Central memory CD8-positive, alpha-beta T cell (primary cell): ENCODE measurements around the gene ABCF1.

ENCODE experiments used
- ATAC-seq: fragments of 150-1000 bp; cut with Tn5 transposase; replicated peaks from 2 replicates; pipeline ENCODE4 v1.10.0; 2022; ENCODE audit warnings: mild to moderate bottlenecking, moderate FRiP score, moderate number of reproducible peaks; ENCODE audit not compliant: poor library complexity, severe bottlenecking; ENCODE audit errors: extremely low read depth
- DNase-seq, 2 donors: peaks; one replicate each; pipeline ENCODE4 v3.0.0; 2021; ENCODE audit warnings: low spot score in 2 of 2
- H3K27ac Mint-ChIP-seq: one replicate; pipeline ENCODE4 v1.8.0; 2022; ENCODE audit warnings: low read depth, mild to moderate bottlenecking, moderate library complexity, mixed read lengths
- H3K27me3 Mint-ChIP-seq: one replicate; pipeline ENCODE4 v1.8.0; 2022; ENCODE audit warnings: mixed read lengths
- H3K36me3 Mint-ChIP-seq: one replicate; pipeline ENCODE4 v1.8.0; 2022; ENCODE audit warnings: mild to moderate bottlenecking, moderate library complexity, mixed read lengths; ENCODE audit not compliant: insufficient read depth
- H3K4me1 Mint-ChIP-seq: one replicate; pipeline ENCODE4 v1.8.0; 2022; ENCODE audit warnings: mixed read lengths
- H3K4me3 Mint-ChIP-seq: one replicate; pipeline ENCODE4 v1.8.0; 2022; ENCODE audit warnings: mild to moderate bottlenecking, moderate library complexity, mixed read lengths
- H3K9me3 Mint-ChIP-seq: one replicate; pipeline ENCODE4 v1.8.0; 2022; ENCODE audit warnings: mixed read lengths

The ABCF1 gene

DNA sequence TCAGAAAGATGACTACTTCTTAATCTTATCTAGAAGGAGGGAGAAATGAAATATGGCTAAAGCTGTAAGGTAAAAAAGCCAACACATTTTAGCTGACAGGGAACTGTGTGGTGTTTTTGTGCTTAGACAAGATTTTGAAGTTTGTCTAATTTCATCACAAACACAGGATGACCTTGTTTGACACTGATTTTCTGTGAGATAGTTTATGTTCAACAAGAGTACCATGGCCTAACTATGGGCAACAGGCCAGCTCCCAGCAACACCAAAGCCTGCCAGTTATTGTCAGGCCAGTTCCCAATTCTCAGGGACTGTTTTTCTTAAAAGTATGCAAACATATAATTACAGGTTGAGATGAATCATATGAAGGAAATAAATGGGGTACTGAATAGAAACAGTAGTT lies 5.5 kb upstream of the ABCF1 start:
- Mint-ChIP-seq H3K36me3 (peaks cover 7% of the 10 kb centered on the region), H3K27me3 (no peaks in the 10 kb centered on the region), H3K9me3 (no peaks in the 10 kb centered on the region), H3K4me3 (no peak overlapping the region), H3K27ac (no peak overlapping the region), H3K4me1 (peaks cover 23% of the 10 kb centered on the region)
- no peak for DNase-seq
- ATAC-seq, result no peak

GRCh38 chr6:30568245-30568644 lies 3.0 kb upstream of the ABCF1 start:
- H3K27me3 Mint-ChIP-seq, result no peaks in the 10 kb centered on the region
- H3K36me3 Mint-ChIP-seq, result peaks cover 12% of the 10 kb centered on the region
- DNase-seq (peak in 1 of 2 donors; percentile 62), ATAC-seq (peak; percentile 66)
- no peaks in the 10 kb centered on the region for H3K9me3 Mint-ChIP-seq
- H3K4me1 Mint-ChIP-seq, result peaks cover 46% of the 10 kb centered on the region
- no peak overlapping the region for H3K4me3 Mint-ChIP-seq
- peak overlapping the region; percentile 20 for H3K27ac Mint-ChIP-seq

DNA sequence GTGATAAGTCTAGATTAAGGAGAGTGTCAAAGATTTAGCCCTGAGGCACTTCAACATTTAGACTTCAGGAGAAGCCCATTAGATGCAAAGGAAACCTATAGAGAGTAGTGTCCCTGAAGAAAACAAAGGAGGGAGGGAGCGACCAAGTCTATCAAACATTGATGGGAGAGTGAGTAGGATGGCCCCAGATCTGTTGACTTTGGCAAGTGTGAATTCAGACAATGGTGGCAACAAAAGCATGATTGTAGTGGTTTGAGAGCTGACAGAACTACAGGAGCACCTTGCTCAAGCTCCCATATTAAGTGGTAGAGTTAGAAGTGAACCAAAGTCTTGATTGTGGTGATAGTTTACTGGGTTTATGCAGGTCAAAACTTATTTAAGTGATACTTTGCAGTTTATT lies 979 bp upstream of the ABCF1 start:
- H3K36me3 Mint-ChIP-seq, result peaks cover 17% of the 10 kb centered on the region
- H3K9me3 Mint-ChIP-seq, result no peaks in the 10 kb centered on the region
- ATAC-seq, result no peak
- no peak for DNase-seq
- H3K27me3 Mint-ChIP-seq, result no peaks in the 10 kb centered on the region
- H3K4me1 Mint-ChIP-seq, result peaks cover 60% of the 10 kb centered on the region
- H3K4me3 Mint-ChIP-seq, result peak overlapping the region; percentile 98
- H3K27ac Mint-ChIP-seq, result peak overlapping the region; percentile 100

DNA sequence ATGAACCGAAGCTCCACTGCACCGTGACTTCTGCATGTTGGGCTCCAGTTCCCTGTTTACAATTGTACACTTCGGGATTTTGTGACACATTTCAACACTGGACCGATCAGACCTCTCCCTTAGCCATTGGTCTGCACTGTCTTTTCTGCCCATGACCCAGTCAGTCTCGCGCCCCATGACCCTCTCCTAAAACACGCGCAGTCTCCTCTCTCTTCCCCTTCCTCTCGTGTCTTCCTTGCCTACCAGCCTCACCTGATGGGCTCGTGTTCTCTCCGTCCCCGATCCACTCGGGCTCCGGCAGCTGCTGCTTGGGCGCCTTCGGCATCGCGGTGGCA lies 535 bp upstream of the ABCF1 start:
- Mint-ChIP-seq H3K9me3 (no peaks in the 10 kb centered on the region), H3K27ac (peak overlapping the region; percentile 100), H3K4me1 (peaks cover 60% of the 10 kb centered on the region), H3K27me3 (no peaks in the 10 kb centered on the region), H3K36me3 (peaks cover 20% of the 10 kb centered on the region), H3K4me3 (peak overlapping the region; percentile 98)
- ATAC-seq, result peak; percentile 10
- no peak for DNase-seq

- H3K36me3 Mint-ChIP-seq, result peaks cover 25% of the 10 kb centered on the region
- H3K9me3 Mint-ChIP-seq, result no peaks in the 10 kb centered on the region
Observed at GRCh38 chr6:30571762-30572082, 480 bp downstream of the ABCF1 start.

DNA sequence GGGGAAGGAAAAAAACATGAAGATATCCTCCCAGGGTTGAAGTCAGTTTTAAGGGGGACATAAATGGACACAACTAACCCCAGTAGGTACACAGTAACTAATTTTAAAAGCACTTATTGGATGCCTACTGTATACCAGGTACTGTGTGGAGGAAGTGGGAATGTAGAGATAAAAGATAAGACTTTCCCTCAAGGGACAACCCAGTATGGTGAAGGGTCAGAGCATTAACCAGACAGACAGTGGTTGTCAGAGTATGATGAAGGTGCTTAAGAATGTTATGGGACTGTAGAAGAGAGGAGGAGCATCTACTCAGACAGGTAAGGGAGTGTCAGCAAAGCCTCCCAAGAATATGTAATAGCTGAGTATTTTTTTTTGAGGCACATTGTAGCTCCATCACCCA lies 906 bp downstream of the ABCF1 start:
- no peak for ATAC-seq
- H3K4me1 Mint-ChIP-seq, result peaks cover 69% of the 10 kb centered on the region
- H3K27ac Mint-ChIP-seq, result peak overlapping the region; percentile 100
- peaks cover 29% of the 10 kb centered on the region for H3K36me3 Mint-ChIP-seq
- DNase-seq, result no peak
- no peaks in the 10 kb centered on the region for H3K9me3 Mint-ChIP-seq
- H3K4me3 Mint-ChIP-seq, result peak overlapping the region; percentile 98
- no peaks in the 10 kb centered on the region for H3K27me3 Mint-ChIP-seq

More at GRCh38 chr6:30571762-30572082, 480 bp downstream of the ABCF1 start:
- DNase-seq (no peak), ATAC-seq (no peak)
- Mint-ChIP-seq H3K4me1 (peaks cover 65% of the 10 kb centered on the region), H3K27me3 (no peaks in the 10 kb centered on the region), H3K4me3 (peak overlapping the region; percentile 98), H3K27ac (peak overlapping the region; percentile 100)

DNA sequence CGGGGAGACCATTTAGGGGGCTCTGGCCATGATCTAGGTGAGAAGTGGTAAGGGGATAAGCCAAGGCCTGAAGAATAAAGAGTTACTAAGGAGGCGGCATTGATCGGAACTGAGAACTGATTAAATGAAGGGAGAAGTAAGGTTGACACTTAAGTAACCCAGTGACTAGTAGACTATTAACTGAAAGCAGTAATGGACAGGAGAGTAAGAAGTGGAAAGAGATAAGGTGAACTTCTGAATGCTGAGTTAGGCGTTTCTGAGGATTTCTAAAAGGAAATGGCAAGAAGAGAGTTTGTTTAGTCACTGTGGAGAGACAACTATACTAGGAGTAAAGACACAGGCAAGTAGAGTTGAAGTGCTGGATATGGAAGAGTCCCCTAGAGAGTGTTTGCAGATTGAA lies 1.9 kb downstream of the ABCF1 start:
- Mint-ChIP-seq H3K27ac (peak overlapping the region; percentile 7), H3K9me3 (no peaks in the 10 kb centered on the region), H3K4me3 (peak overlapping the region; percentile 31), H3K4me1 (peaks cover 69% of the 10 kb centered on the region), H3K36me3 (peaks cover 37% of the 10 kb centered on the region), H3K27me3 (no peaks in the 10 kb centered on the region)
- DNase-seq, result no peak
- no peak for ATAC-seq

DNA sequence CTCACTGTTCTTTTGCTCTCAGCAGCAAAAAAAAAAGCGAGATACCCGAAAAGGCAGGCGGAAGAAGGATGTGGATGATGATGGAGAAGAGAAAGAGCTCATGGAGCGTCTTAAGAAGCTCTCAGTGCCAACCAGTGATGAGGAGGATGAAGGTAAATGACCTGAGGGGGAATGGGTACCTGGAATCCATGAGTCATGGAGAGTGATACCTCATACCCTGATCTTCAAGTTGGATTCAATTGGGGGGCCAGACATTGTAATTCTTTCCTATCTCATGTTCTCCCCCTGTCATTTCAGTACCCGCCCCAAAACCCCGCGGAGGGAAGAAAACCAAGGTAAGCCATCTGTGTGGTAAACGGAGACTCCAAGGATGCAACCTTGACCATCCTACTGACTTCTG lies 6.8 kb downstream of the ABCF1 start:
- H3K4me3 Mint-ChIP-seq, result no peak overlapping the region
- no peak overlapping the region for H3K27ac Mint-ChIP-seq
- ATAC-seq, result no peak
- H3K27me3 Mint-ChIP-seq, result no peaks in the 10 kb centered on the region
- peaks cover 29% of the 10 kb centered on the region for H3K4me1 Mint-ChIP-seq
- peaks cover 71% of the 10 kb centered on the region for H3K36me3 Mint-ChIP-seq
- DNase-seq, result no peak
- no peaks in the 10 kb centered on the region for H3K9me3 Mint-ChIP-seq

GRCh38 chr6:30583921-30584320 lies 12.7 kb downstream of the ABCF1 start:
- DNase-seq, result no peak
- Mint-ChIP-seq H3K27ac (no peak overlapping the region), H3K4me3 (no peak overlapping the region), H3K4me1 (no peaks in the 10 kb centered on the region), H3K27me3 (no peaks in the 10 kb centered on the region), H3K36me3 (peaks cover 90% of the 10 kb centered on the region), H3K9me3 (no peaks in the 10 kb centered on the region)
- ATAC-seq, result no peak

DNA sequence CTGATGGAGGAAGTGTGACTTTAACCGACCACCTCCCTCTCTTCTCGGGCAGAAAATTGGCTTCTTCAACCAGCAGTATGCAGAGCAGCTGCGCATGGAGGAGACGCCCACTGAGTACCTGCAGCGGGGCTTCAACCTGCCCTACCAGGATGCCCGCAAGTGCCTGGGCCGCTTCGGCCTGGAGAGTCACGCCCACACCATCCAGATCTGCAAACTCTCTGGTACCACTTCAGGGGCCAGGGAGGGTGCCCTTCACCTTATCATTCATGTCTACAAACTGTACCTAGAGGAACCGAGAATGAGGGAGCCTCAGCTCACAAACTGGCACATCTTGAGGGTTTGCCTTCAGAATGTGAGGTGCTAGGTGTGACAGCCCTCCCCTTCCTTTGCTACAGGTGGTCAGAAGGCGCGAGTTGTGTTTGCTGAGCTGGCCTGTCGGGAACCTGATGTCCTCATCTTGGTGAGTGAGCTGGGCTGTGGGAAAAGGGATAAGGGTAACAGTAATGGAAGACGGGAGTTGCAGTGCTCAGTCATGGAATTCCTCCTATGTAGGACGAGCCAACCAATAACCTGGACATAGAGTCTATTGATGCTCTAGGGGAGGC lies 18.6 kb downstream of the ABCF1 start:
- DNase-seq (no peak), ATAC-seq (no peak)
- Mint-ChIP-seq H3K4me3 (no peak overlapping the region), H3K4me1 (peaks cover 9% of the 10 kb centered on the region), H3K9me3 (no peaks in the 10 kb centered on the region), H3K27ac (no peak overlapping the region), H3K36me3 (peaks cover 69% of the 10 kb centered on the region), H3K27me3 (no peaks in the 10 kb centered on the region)

GRCh38 chr6:30590509-30590908 lies 19.3 kb downstream of the ABCF1 start:
- ATAC-seq (no peak), DNase-seq (no peak)
- H3K27me3 Mint-ChIP-seq, result no peaks in the 10 kb centered on the region
- H3K4me3 Mint-ChIP-seq, result no peak overlapping the region
- no peaks in the 10 kb centered on the region for H3K9me3 Mint-ChIP-seq
- H3K36me3 Mint-ChIP-seq, result peaks cover 67% of the 10 kb centered on the region
- H3K27ac Mint-ChIP-seq, result no peak overlapping the region
- peaks cover 9% of the 10 kb centered on the region for H3K4me1 Mint-ChIP-seq

DNA sequence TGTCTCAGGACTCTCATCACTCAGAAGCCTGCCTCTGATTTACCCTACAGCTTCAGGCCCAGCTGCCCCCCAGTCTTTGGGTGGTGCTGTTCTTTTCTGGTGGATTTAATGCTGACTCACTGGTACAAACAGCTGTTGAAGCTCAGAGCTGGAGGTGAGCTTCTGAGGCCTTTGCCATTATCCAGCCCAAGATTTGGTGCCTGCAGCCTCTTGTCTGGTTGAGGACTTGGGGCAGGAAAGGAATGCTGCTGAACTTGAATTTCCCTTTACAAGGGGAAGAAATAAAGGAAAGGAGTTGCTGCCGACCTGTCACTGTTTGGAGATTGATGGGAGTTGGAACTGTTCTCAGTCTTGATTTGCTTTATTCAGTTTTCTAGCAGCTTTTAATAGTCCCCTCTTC lies 19.8 kb downstream of the ABCF1 start:
- no peak overlapping the region for H3K4me3 Mint-ChIP-seq
- no peak for DNase-seq
- H3K27ac Mint-ChIP-seq, result no peak overlapping the region
- peaks cover 63% of the 10 kb centered on the region for H3K36me3 Mint-ChIP-seq
- no peak for ATAC-seq
- no peaks in the 10 kb centered on the region for H3K27me3 Mint-ChIP-seq
- no peaks in the 10 kb centered on the region for H3K9me3 Mint-ChIP-seq
- peaks cover 9% of the 10 kb centered on the region for H3K4me1 Mint-ChIP-seq

DNA sequence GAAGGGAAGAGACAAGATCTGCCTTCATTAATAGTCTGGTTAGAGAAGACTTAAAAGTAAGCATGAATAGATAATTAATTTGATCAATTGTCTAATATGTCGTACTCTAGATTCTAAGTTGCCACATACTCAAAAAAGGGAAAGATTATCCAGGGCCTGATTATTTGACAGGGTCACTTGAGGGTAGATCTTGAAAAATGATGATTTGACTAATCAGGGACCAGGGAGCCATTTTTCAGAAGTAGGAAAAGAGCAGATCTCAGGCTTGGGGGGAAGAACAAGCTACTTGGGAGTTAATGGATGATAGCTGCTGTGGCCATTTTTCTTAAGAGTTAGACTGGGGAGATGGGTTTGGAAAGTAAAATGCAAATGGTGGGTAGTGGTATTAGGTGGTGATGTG lies 21.0 kb downstream of the ABCF1 start:
- no peaks in the 10 kb centered on the region for H3K27me3 Mint-ChIP-seq

More for the DNA sequence above, 21.0 kb downstream of the ABCF1 start:
- peaks cover 13% of the 10 kb centered on the region for H3K4me1 Mint-ChIP-seq
- no peak overlapping the region for H3K4me3 Mint-ChIP-seq
- H3K27ac Mint-ChIP-seq, result peak overlapping the region; percentile 45
- no peak for DNase-seq
- no peak for ATAC-seq
- H3K36me3 Mint-ChIP-seq, result peaks cover 55% of the 10 kb centered on the region
- no peaks in the 10 kb centered on the region for H3K9me3 Mint-ChIP-seq
